ENCODE measurements around the gene RASL12.
"Not testable (repeated sequence)": the region's sequence is repeated elsewhere in the genome, so short reads cannot be mapped to it uniquely, and the experiment has no call there.

RASL12 gene

DNA sequence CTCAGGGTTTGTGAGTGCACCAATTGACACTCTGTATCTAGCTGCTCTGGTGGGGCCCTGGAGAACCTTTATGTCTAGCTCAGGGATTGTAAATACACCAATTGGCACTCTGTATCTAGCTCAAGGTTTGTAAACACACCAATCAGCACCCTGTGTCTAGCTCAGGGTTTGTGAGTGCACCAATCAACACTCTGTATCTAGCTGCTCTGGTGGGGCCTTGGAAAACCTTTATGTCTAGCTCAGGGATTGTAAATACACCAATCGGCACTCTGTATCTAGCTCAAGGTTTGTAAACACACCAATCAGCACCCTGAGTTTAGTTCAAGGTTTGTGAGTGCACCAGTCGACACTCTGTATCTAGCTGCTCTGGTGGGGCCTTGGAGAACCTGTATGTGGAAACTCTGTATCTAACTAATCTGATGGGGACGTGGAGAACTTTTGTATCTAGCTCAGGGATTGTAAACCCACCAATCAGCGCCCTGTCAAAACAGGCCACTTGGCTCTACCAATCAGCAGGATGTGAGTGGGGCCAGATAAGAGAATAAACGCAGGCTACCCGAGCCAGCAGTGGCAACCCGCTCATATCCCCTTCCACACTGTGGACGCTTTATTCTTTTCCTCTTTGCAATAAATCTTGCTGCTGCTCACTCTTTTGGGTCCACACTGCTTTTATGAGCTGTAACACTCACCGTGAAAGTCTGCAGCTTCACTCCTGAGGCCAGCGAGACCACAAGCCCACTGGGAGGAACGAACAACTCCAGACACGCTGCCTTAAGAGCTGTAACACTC is 8.0 kb upstream of the RASL12 start:
- in situ Hi-C loops (cut with MboI; ENCODE audit: low sequenced_read_pairs) = not testable (repeated sequence)

- in situ Hi-C loops (cut with MboI; ENCODE audit: low sequenced_read_pairs) = not testable (repeated sequence)
Measured at GRCh38 chr15:65074946-65075345, 7.2 kb upstream of the RASL12 start.

DNA sequence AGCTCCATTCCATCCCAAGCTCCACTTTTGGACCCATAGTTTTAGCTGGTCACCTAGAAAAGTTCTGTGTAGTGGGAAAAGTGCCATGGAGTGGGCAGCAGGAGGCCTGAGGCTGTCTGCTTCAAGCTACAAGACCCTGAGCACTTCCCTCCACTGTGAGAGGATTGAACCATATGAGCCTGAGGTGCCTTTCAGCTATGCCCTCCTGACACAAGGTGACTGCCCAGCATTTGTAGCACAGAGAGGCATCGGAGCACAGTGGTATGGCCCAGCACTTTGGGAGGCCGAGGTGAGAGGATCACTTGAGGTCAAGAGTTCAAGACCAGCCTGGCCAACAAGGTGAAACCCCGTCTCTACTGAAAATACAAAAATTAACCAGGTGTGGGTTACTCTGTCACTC is 4.8 kb upstream of the RASL12 start:
- in situ Hi-C loops (cut with MboI; ENCODE audit: low sequenced_read_pairs) = no loop called here

DNA sequence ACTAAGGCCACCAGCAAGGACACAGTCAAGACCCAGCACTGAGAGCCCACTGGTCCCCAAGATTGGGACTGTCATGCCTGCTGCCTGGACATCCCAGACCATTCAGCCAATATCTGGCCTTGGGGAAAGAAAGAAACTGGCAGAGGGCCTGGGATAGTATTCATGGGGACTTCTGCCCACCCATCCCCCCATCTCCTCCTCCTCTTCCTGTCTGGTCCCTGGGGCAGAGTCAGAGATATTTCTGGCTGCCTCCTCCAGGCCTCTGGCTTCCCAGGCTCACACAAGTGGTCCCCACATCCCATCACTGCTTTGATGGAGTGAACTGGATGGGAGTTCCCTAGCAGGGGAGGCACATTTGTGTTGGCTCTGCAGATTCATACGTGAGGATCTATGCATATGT is 4.2 kb upstream of the RASL12 start:
- in situ Hi-C loops (cut with MboI; ENCODE audit: low sequenced_read_pairs) = no loop called here

DNA sequence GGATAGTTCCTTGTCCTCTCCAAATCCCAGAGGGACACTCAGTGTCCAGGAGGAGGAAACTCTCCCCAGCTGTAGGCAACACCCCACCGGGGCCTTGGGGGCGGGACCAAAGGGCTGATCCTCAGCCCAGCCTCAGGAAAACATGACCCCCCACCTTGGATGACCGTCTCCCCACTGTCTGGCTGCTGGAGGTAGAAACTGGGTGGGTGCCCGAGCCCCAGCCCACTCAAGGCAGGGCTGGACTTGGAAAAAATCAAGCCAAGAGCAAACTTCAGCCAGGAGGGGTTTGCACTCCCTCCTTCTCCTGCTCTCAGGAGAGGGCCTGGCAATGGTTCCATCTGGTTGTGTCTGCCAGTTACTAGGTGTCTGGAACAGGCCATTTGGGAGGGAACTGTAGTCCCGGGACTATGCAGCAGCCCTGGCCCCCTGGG is 3.6 kb upstream of the RASL12 start:
- in situ Hi-C loops (cut with MboI; ENCODE audit: low sequenced_read_pairs) = no loop called here

GRCh38 chr15:65069779-65070546 is 2.2 kb upstream of the RASL12 start:
- in situ Hi-C loops (cut with MboI; ENCODE audit: low sequenced_read_pairs) = no loop called here

DNA sequence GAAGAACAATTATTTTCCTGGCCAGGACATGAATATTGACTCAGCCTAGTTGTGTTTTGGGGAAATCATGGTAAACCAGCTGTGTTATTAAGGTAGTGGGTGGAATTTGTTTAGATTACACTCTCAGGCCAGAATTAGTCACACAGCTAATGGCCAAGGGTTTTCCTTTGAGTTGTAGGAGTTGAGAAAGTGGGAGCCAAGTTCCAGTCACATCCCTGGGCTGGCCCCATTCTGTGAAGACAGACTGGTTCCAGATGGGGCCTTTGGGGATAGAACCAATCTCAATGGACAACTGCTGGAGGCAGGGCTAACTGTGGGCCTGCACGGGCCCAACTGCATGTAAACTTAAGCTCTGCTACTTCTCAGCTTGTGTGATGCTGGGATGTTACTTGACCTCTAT is 1.4 kb upstream of the RASL12 start:
- in situ Hi-C loops (cut with MboI; ENCODE audit: low sequenced_read_pairs) = no loop called here

DNA sequence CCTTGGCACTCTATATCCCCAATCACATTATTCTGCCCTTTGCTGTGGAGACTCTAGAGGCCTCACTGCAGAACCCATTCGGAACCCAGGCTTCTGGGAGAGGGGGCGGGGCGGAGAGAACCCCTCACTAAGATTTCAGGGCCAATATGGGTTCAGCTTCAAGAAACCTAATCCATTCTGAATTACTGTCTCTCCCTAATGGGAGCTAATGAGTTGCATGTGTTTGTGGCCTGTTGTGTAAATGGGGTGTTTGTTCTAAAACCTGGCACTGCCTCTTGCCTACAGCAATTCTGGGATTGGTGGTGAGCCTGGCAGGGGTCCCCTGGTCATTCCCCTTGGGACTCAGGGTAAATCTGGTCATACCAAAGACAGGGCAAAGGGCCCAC is 605 bp upstream of the RASL12 start:
- in situ Hi-C loops (cut with MboI; ENCODE audit: low sequenced_read_pairs) = no loop called here

DNA sequence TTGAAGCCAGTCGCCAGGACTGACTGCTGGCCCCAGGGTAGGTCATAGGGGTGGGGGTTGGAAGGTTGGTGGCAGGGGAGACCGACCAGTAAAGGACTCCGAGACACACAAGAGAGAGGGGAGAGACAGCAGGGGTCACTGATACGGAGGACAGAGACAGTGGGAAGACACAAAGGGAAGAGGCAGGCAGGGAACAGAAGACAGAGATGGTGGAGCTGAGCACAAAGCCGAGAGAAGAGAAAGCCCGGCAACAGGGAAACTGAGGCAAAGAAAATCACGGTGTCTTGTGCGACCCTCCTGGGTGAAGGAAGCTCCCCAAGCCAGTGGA is 510 bp downstream of the RASL12 start:
- in situ Hi-C loops (cut with MboI; ENCODE audit: low sequenced_read_pairs) = no loop called here

GRCh38 chr15:65066635-65067316 is 1.0 kb downstream of the RASL12 start:
- in situ Hi-C loops (cut with MboI; ENCODE audit: low sequenced_read_pairs) = no loop called here

DNA sequence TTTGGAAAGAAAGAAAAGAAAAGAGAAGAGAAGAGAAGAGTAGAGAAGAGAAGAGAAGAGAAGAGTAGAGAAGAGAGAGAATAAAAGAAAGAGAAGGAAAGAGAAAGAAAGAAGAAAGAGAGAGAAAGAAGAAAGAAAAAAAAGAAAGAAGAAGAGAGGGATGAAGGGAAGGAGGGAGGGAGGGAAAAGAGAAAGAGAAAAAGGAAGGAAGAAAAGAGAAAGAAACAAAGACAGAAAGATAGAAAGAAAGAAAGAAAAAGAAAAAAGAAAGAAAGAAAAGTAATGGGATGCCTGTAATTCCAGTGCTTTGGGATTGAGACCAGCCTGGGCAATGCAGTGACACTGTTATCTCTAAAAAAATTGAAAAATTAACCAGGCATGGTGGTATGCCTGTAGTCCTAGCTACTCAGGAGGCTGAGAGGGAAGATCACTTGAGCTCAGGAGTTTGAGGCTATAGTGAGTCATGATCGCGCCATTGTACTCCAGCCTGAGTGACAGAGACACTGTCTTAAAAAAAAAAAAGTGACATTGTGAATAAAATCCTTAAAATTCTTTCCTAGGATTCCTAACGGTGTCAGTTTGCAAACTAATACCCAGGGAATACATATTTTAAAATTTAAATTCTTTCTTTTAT is 1.7 kb downstream of the RASL12 start:
- in situ Hi-C loops (cut with MboI; ENCODE audit: low sequenced_read_pairs) = no loop called here

GRCh38 chr15:65062726-65063125 is 5.1 kb downstream of the RASL12 start:
- in situ Hi-C loops (cut with MboI; ENCODE audit: low sequenced_read_pairs) = no loop called here

DNA sequence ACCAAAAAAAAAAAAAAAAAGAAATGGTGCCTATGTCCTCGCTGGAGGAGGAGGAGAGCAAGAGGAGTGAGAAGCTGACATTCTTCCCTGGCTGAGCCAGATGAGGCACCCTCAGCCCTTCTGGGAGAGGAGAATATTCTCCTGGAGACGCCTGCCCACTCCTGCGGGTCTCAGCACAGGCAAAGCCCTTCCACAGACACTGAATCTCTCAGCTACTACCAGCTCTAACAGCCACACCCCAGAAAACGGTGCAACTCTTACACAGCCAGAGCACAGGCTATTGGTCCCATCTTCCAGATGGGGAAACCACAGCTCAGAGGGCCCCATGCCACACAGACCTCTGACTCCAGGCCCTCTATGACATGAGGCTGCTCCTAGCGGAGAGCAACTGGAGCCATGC is 5.7 kb downstream of the RASL12 start:
- in situ Hi-C loops (cut with MboI; ENCODE audit: low sequenced_read_pairs) = no loop called here

- in situ Hi-C loops (cut with MboI; ENCODE audit: low sequenced_read_pairs) = no loop called here
Measured at GRCh38 chr15:65060641-65061397, 7.0 kb downstream of the RASL12 start.

GRCh38 chr15:65059931-65060596 is 7.7 kb downstream of the RASL12 start:
- in situ Hi-C loops (cut with MboI; ENCODE audit: low sequenced_read_pairs) = no loop called here

- in situ Hi-C loops (cut with MboI; ENCODE audit: low sequenced_read_pairs) = no loop called here
Measured at GRCh38 chr15:65059369-65059750, 8.4 kb downstream of the RASL12 start.

DNA sequence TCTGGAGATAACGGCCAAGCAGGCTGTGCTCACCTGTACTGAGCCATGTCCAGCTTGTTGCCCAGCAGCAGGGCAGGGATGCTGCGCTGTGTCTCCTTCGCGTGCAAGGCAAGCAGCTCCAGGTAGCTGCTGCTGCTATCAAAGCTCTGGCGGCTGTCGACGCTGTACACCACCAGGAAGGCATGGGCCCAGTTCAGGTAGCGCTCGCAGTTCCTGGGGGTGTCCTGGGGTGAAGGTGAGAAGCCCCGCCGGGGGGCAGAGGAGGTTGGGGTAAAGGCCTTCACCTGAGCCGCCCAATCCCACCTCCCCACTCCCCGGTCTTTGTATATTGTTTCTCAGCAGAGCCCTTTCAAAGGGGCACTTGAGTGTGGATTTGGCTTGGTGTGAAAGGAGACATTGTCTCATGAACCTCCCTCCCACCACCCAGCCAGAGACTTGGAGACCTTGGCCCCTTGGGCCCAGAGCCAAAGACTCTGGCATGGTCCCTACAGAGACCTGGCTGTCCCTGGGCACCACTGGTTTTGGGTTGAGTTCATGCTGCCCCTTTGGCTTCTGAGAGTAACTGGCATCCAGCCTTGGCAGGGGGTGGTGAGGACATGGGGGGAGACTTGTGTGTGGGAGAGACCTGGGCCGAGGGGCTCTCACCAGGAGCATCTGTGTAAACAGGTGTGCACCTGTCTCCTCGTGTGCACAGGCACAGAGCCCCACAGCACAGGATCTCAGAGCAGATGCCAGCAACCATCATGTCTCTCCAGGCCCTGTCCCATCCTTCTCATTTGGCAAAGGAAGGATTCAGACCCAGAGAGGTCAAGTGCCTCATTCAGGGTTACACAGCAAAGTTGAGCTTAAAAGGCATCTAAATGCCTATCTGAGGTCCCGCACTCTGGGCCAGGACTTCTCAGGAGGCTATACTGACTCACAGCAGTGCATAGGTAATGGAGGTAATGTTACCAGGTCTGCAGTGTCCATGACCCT is 9.1 kb downstream of the RASL12 start:
- in situ Hi-C loops (cut with MboI; ENCODE audit: low sequenced_read_pairs) = no loop called here

DNA sequence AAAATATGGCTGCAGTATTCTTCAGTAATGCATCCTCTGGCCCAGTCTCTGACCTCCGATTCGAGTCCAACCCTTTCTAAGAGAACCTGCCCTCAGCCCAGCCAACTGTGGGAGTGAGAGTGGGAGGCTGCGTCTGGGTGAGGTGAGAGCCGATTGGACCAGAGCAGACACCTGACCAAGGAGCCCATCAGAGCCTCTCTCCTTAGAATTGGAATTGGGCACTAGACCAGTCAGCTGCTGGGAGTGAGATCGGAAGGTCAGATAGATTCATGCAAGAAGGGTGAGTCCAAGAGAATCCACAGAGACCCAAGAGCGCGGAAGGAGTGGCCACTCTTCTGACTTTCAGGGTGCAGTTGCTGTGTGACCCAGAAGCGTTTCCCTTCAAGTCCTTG is 10.2 kb downstream of the RASL12 start:
- in situ Hi-C loops (cut with MboI; ENCODE audit: low sequenced_read_pairs) = no loop called here
